Measurements from ENCODE around the gene TTC22.
A peak's percentile ranks its signal among the peaks of the same experiment; 100 is the strongest.

TTC22 gene

GRCh38 chr1:54833121-54833520 is 32.0 kb upstream of the TTC22 start:
- DNase-seq = no peak

- DNase-seq = no peak
Observed at GRCh38 chr1:54826226-54826816, 25.2 kb upstream of the TTC22 start.

- DNase-seq = no peak
Observed at GRCh38 chr1:54825696-54826095, 24.6 kb upstream of the TTC22 start.

GRCh38 chr1:54823670-54824069 is 22.5 kb upstream of the TTC22 start:
- DNase-seq = no peak

GRCh38 chr1:54819733-54820132 is 18.6 kb upstream of the TTC22 start:
- DNase-seq = no peak

GRCh38 chr1:54819195-54819536 is 18.0 kb upstream of the TTC22 start:
- no peak for DNase-seq

GRCh38 chr1:54818461-54819194 is 17.5 kb upstream of the TTC22 start:
- no peak for DNase-seq

GRCh38 chr1:54816951-54817350 is 15.8 kb upstream of the TTC22 start:
- no peak for DNase-seq

- DNase-seq = no peak
Observed at GRCh38 chr1:54816130-54816529, 15.0 kb upstream of the TTC22 start.

GRCh38 chr1:54815086-54815876 is 14.2 kb upstream of the TTC22 start:
- DNase-seq = no peak

GRCh38 chr1:54814571-54814970 is 13.4 kb upstream of the TTC22 start:
- DNase-seq = no peak

- DNase-seq = no peak
Observed at GRCh38 chr1:54814126-54814498, 13.0 kb upstream of the TTC22 start.

GRCh38 chr1:54813485-54814125 is 12.5 kb upstream of the TTC22 start:
- no peak for DNase-seq

GRCh38 chr1:54812801-54813484 is 11.8 kb upstream of the TTC22 start:
- DNase-seq = no peak

- DNase-seq = no peak
Observed at GRCh38 chr1:54811739-54812655, 10.9 kb upstream of the TTC22 start.

- no peak for DNase-seq
Observed at GRCh38 chr1:54811066-54811465, 9.9 kb upstream of the TTC22 start.

GRCh38 chr1:54810153-54810942 is 9.2 kb upstream of the TTC22 start:
- DNase-seq = peak; percentile 55 to 67

GRCh38 chr1:54809496-54810074 is 8.5 kb upstream of the TTC22 start:
- no peak for DNase-seq

GRCh38 chr1:54808443-54809207 is 7.5 kb upstream of the TTC22 start:
- DNase-seq = no peak

- no peak for DNase-seq
Observed at GRCh38 chr1:54807756-54808155, 6.6 kb upstream of the TTC22 start.
